Fibroblast of gingiva (primary cell): ENCODE data around the gene UNC5A.

Experiments used
- DNase-seq: peaks from one replicate; pipeline ENCODE4 v3.0.0-alpha.2; 2011; ENCODE audit warnings: low read depth

The UNC5A gene

GRCh38 chr5:176899296-176899891 is 89.0 kb downstream of the UNC5A start, which contains the start of gene HK3:
Gene HK3, minus strand, starts transcription at chr5:176899346. Its CDS starts 3,187 bp downstream, at chr5:176896159.
- no peak for DNase-seq

DNA sequence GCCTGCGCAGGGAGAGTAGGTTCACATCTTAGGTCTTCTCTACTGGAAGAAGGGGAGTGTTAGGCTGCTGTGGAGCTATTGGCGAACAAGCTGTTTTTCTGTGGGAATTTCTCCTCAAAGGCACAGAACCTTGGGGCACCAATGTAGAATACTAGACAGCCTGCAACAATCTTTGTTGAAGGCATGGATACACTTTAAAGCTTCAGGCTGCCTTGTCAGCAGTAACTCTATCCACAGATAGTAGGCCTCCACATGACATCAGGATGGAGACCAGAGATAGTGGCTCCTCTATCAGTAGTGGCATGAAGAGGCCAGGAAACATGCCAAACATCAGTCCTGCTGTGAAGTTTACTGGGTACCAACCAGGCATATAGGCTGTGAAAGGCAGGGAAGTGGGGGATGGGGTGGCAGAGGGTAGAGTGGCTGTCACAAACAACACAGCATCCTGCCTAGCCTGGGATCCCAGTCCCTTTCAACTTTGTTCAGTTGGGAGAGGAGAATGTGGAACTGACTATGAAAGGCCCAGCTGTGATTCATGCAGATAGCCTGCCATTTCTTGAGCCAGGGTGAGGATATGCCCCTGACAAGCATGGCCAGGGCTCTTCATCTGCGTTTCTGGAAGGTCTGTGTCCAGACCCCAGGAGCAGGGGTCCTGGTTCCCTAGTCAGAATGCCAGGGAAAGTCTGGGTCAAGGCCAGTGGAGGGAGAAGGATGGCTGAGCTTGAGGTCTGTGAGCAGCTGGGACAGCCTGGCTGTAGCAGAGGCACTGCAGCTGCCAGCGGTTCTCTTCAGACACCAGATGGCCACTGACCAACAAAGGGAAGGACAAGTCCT is 89.8 kb downstream of the UNC5A start:
- no peak for DNase-seq

- DNase-seq, result no peak
Observed at GRCh38 chr5:176900780-176901204, 90.4 kb downstream of the UNC5A start.

- DNase-seq, result no peak
Observed at GRCh38 chr5:176901260-176902101, 91.1 kb downstream of the UNC5A start.

DNA sequence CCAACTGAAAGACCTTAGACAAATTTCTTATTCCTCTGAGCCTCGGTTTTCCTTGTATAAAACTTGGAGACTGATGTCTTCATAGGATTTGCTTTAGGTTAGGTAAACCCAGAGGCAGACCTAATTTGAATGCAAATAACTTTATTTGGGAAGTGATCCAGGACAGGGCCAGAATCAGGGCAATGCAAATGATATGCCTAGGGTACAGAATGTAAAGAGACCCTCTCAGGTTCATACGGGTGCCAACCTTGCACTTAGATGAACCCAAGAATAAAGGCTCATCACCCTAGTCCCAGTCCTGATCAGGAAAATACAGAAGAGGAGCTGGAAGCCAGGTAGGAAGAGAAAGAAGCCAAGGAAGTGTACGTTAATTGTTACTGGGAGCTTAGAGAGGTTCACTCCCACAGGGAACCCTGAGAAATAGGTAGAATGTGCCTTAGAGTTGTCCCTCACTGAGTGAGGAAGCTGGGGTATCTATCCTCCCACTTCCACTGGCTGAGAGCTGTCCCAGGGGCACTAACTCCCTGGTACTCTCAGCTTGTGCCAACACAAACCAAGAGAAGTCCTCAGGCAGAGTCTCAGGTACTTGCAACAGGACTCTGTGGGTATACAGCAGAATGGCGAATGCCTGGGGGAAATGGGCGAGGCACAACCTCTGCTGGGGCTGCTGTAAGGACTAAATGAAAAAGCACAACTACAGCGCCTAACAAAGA is 91.9 kb downstream of the UNC5A start:
- no peak for DNase-seq

- no peak for DNase-seq
Observed at GRCh38 chr5:176902911-176903664, 92.7 kb downstream of the UNC5A start.

DNA sequence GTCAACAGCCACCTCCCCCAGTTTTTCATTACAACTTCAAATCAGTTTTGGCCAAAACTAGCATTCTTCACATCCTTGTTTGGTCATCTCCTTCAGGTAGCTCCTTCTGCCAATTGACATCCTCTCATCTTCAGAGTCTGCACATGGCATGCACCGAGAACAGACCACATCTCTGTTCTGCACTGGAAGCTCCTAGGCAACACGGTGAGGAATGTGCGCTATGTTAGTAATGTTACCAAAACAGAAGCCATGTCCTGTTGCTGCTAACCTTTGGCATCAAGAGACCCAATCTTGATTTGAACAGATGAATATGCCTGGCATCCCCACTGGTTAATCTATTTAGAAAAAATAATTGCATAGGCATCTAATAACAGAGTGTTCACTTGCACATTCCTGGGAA is 93.9 kb downstream of the UNC5A start:
- no peak for DNase-seq

- no peak for DNase-seq
Observed at GRCh38 chr5:176906126-176906525, 95.8 kb downstream of the UNC5A start.

DNA sequence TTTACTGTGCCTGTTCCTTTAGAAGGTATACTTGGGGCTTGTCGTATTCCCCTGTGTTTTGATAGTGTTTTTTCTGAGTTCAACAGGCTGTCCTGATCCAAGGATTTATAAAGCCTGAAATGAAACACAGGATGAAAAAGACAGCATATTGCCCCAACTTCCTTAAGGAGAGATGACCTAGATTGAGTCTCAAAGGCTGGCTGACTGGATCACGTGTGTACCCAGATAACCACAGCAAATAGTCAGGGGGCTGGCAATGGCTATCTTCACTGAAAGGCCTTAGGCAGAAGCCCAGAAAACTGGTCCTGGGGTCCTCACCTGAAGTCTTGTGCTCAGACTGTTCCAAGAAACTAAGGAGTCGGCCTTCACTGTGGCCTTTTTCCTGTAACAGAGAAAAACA is 96.4 kb downstream of the UNC5A start:
- no peak for DNase-seq

GRCh38 chr5:176908675-176909368 is 98.5 kb downstream of the UNC5A start:
- no peak for DNase-seq

GRCh38 chr5:176912115-176912514 is 101.8 kb downstream of the UNC5A start:
- no peak for DNase-seq

GRCh38 chr5:176915906-176916305 is 105.5 kb downstream of the UNC5A start:
- no peak for DNase-seq

- DNase-seq, result no peak
Observed at GRCh38 chr5:176916337-176916736, 106.0 kb downstream of the UNC5A start.

DNA sequence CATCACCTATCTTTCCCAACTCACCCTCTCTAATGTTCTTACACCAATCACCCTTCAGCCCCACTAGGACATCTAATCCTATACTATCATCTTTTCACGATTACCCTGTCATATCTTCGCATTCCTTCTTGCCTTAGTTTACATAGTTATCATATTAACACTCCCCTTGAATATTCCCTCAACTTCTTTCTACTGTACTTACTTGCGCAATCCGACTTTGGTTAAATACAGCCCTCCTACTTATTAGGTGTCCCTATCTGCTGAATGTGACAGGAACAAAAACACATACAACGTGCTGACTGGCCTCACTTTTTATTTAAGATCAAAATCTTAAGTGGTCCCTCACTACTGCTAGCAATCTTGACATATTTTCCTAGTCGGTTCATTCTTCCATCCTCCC is 108.3 kb downstream of the UNC5A start:
- no peak for DNase-seq

- no peak for DNase-seq
Observed at GRCh38 chr5:176921714-176922113, 111.4 kb downstream of the UNC5A start.

DNA sequence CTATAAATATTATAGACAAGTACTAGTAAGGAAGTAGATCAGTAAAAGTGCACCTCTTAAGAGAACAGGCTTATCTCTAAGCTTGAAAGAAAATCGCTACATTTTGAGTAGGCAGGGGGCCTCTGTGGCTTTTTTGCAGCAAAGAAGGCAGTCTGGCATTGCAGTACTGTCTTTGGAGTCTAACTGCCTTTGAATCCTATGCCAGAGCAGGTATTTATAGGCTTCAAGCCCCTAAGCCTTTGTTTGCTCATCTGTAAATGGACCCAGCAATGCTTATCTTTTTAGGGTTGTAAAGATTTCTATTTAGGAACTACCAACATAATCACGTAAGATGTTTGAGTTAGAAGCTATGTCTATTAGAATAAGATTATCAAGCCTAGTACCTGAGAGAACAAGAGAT is 112.5 kb downstream of the UNC5A start:
- DNase-seq, result no peak

DNA sequence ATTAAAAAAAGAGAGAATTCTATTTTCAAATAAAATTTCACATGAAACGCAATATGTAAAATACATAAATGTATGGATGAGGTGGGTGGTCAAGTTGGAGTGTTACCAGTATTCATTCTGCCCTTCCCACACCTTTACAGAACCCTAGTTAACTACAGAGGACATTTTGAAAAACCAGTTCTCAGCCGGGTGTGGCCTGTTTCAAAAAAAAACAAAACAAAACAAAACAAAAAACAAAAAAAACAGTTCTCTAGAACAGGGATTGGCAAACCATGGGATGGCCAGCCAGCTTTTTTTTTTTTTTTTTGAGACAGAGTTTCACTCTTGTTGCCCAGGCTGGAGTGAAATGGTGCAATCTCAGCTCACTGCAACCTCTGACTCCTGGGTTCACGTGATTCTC is 117.2 kb downstream of the UNC5A start:
- DNase-seq, result peak; percentile 9

- DNase-seq, result no peak
Observed at GRCh38 chr5:176929654-176930053, 119.3 kb downstream of the UNC5A start.
